Mesothelial cell of epicardium (in vitro differentiated cells): Measurements from ENCODE around the gene DDX39B. TPM values are rescaled to one million over a fixed set of nuclear protein-coding genes. Genes with fewer than 3 reads are reported as not detected.
A peak's percentile ranks its signal among the peaks of the same experiment; 100 is the strongest.

ENCODE experiments used
- DNase-seq, 2 experiments: peaks; one replicate each; pipeline ENCODE4 v3.0.0; 2021; ENCODE audit warnings: low spot score in 2 of 2; ENCODE audit not compliant: unreplicated experiment in 2 of 2
- H3K27ac Mint-ChIP-seq: 2 replicates; pipeline ENCODE4 v1.8.0; 2021; ENCODE audit warnings: mixed read lengths
- H3K27me3 Mint-ChIP-seq: 2 replicates; pipeline ENCODE4 v1.8.0; 2021; ENCODE audit warnings: low read depth, mixed read lengths
- H3K36me3 Mint-ChIP-seq: 2 replicates; pipeline ENCODE4 v1.8.0; 2021; ENCODE audit warnings: mixed read lengths
- H3K4me1 Mint-ChIP-seq: 2 replicates; pipeline ENCODE4 v1.8.0; 2021; ENCODE audit warnings: mixed read lengths
- H3K4me3 Mint-ChIP-seq: 2 replicates; pipeline ENCODE4 v1.8.0; 2021; ENCODE audit warnings: mild to moderate bottlenecking, moderate library complexity, mixed read lengths
- H3K9me3 Mint-ChIP-seq: 2 replicates; pipeline ENCODE4 v1.8.0; 2021; ENCODE audit warnings: mixed read lengths
- total RNA-seq: library from RNA; stranded (reverse); gene quantifications from 3 replicates; pipeline ENCODE4 v1.2.1, GENCODE V29; 2021
- TF ChIP-seq, protein P1 (sequence below): fragments of 200-600 bp; sonication (generic); IDR thresholded peaks from one replicate; pipeline ENCODE4 v1.5.0; 2021; ENCODE audit warnings: antibody characterized with exemption; ENCODE audit not compliant: unreplicated experiment

Gene DDX39B
- total RNA-seq, 1 donor from 2014 or later, result 649 TPM

DNA sequence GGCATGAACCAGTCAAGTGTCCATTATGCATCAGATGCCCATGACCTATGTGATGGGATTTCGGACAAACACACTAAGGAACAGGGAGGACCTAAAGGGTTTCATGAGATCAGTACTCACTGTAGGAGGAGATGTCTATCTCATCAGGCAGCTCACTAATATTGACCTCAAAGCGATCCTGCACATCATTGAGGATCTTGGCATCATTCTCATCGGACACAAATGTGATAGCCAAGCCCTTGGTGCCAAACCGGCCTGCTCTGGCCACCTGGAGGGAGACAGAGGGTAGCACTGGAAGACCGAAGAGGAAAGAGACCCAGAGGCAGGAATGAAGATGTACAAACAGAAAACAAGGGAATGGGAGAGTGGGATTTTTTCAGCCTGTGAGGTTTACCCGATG is 11.1 kb downstream of the DDX39B start:
- Mint-ChIP-seq H3K9me3 (no peaks in the 10 kb centered on the region), H3K27me3 (no peaks in the 10 kb centered on the region), H3K4me3 (no peak overlapping the region), H3K36me3 (peaks cover 37% of the 10 kb centered on the region), H3K27ac (no peak overlapping the region), H3K4me1 (no peaks in the 10 kb centered on the region)
- no peak for DNase-seq
- TF ChIP-seq, protein P1, sequence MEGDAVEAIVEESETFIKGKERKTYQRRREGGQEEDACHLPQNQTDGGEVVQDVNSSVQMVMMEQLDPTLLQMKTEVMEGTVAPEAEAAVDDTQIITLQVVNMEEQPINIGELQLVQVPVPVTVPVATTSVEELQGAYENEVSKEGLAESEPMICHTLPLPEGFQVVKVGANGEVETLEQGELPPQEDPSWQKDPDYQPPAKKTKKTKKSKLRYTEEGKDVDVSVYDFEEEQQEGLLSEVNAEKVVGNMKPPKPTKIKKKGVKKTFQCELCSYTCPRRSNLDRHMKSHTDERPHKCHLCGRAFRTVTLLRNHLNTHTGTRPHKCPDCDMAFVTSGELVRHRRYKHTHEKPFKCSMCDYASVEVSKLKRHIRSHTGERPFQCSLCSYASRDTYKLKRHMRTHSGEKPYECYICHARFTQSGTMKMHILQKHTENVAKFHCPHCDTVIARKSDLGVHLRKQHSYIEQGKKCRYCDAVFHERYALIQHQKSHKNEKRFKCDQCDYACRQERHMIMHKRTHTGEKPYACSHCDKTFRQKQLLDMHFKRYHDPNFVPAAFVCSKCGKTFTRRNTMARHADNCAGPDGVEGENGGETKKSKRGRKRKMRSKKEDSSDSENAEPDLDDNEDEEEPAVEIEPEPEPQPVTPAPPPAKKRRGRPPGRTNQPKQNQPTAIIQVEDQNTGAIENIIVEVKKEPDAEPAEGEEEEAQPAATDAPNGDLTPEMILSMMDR, result no peak

DNA sequence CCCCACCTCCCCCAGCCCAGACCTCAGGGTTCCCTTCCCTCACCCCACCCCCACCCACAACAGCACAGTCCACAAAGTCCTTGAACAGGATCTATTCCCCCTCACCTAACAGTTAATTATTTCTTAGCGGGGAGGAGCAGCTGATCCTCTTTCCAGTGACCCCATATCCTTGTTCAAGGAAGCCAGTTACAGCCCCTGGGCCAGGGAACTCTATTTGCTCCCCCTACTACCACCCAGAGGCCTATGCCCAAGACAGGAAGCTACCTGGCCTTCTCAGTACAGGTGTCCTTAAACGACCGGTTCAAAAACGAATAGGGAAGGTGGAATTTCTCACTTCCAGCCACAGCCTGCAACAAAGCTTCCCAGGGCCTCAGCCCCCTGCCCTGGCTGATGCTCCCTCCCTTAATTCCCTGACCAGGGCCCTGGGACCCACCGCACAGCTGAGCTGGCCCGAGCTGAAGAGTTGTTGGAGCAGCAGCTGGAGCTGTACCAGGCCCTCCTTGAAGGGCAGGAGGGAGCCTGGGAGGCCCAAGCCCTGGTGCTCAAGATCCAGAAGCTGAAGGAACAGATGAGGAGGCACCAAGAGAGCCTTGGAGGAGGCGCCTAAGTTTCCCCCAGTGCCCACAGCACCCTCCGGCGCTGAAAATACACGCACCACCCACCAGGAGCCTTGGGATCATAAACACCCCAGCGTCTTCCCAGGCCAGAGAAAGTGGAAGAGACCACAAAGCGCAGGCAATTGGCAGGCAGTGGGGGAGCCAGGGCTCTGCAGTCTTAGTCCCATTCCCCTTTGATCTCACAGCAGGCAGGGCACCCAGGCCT is 12.3 kb downstream of the DDX39B start:
- no peak overlapping the region for H3K4me3 Mint-ChIP-seq
- DNase-seq, result no peak
- no peaks in the 10 kb centered on the region for H3K9me3 Mint-ChIP-seq
- H3K4me1 Mint-ChIP-seq, result no peaks in the 10 kb centered on the region
- H3K27me3 Mint-ChIP-seq, result no peaks in the 10 kb centered on the region
- peaks cover 29% of the 10 kb centered on the region for H3K36me3 Mint-ChIP-seq
- no peak overlapping the region for H3K27ac Mint-ChIP-seq
- TF ChIP-seq, protein P1, result no peak

DNA sequence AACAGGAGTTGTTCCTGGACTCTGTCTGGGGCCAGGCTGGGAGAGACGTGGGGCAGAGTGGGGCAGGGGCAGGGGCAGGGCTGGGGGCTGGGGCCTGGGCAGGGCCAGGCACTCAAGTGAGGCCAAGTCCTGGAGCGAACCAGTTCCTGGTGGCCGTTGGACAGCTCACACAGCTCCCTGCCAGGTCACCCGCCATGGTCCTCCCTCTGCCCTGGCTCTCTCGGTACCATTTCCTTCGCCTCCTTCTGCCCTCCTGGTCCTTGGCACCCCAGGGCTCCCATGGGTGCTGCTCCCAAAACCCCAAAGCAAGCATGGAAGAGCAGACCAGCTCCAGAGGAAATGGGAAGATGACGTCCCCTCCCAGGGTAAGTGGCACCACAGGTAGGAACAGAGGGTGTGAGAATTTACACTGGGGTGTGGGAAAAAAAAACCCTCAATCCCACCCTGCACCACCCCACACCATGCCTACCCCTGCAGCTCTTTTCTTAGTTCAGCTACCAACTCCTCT is 12.9 kb downstream of the DDX39B start, which contains the start of gene MCCD1:
TSS of gene MCCD1 (plus strand) at position 142 of the 508 bp plus-strand sequence. CDS start at position 195, 53 bp downstream.
- Mint-ChIP-seq H3K36me3 (peaks cover 27% of the 10 kb centered on the region), H3K4me3 (no peak within 1 kb of the TSS), H3K9me3 (no peaks in the 10 kb centered on the region), H3K27me3 (no peaks in the 10 kb centered on the region), H3K27ac (peak within 1 kb of the TSS; percentile 61), H3K4me1 (no peaks in the 10 kb centered on the region)
- TF ChIP-seq, protein P1, result no peak
- DNase-seq, result no peak

DNA sequence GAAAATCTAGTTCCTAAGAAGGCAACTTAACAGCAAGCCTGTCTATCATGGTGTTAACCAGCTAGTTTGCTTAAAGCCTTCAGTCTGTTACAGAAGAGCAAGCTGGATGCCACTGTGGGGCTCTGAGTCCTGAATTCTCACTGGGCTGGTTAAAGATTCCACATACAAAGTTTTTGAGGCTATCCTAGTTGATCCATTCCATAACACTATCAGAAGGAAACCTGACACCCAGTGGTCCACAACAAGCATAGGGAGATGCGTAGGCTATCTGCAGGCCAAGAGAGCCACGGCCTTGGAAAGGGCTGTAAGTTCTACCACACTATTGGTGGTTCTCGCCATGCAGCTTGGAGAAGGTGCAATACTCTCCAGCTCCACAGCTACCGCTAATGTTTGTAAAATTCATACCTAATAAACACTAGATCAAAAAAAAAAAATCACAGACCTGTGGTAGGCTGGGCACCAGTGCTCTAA is 13.5 kb downstream of the DDX39B start:
- no peaks in the 10 kb centered on the region for H3K4me1 Mint-ChIP-seq
- H3K27ac Mint-ChIP-seq, result peak overlapping the region; percentile 61
- H3K27me3 Mint-ChIP-seq, result no peaks in the 10 kb centered on the region
- H3K9me3 Mint-ChIP-seq, result no peaks in the 10 kb centered on the region
- no peak overlapping the region for H3K4me3 Mint-ChIP-seq
- DNase-seq, result no peak
- peaks cover 23% of the 10 kb centered on the region for H3K36me3 Mint-ChIP-seq
- TF ChIP-seq, protein P1, result no peak

DNA sequence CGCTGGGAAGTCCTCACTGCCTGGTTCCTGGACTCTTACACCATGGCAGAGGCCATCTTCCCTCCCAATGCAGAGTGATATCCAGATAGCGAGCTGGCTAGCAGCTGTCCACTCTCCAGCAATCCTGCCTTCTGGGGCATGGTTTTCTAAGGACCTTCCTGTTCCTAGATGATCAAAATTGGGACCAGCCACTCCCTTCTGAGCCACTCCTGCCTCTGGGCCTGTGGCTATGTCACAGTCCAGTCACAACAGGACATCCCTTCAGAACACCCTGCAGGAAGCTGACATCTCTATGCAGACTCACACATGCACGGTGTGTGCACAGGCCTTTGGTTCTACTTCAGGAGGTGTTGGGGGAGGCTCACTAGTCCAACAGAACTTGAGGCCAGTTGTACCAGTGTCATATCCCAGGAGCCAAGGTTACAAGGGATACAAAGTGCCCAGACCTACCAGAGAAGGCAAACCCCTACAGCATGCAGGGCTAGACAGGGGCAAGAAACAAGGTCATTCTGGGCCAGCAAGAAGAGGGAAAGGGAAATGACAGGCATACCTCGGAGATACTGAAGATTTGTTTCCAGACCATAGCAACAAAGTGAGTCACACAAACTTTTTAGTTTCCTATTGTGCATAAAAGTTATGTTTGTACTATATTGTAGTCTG is 15.7 kb downstream of the DDX39B start:
- DNase-seq, result no peak

More for the DNA sequence above, 15.7 kb downstream of the DDX39B start:
- Mint-ChIP-seq H3K36me3 (peaks cover 11% of the 10 kb centered on the region), H3K27ac (no peak overlapping the region), H3K9me3 (no peaks in the 10 kb centered on the region), H3K27me3 (peaks cover 6% of the 10 kb centered on the region), H3K4me3 (no peak overlapping the region), H3K4me1 (no peaks in the 10 kb centered on the region)
- TF ChIP-seq, protein P1, result no peak
